Stimulated activated naive CD4-positive, alpha-beta T cell treated with Interleukin-2 at 50 U/mL for 16 hours (primary cell): Measurements from ENCODE around the gene ADORA2A.
A peak's percentile ranks its signal among the peaks of the same experiment; 100 is the strongest.

Experiments used
- DNase-seq: peaks from one replicate; lab custom pipeline; 2025; lab: John Stamatoyannopoulos, UW

Gene ADORA2A

GRCh38 chr22:24427500-24428164 is at the start of gene ADORA2A:
TSS of gene ADORA2A (plus strand) at chr22:24427599. CDS start at chr22:24433405, 5,806 bp downstream.
- peak; percentile 77 for DNase-seq

GRCh38 chr22:24379536-24379935 is 47.9 kb upstream of the ADORA2A start:
- DNase-seq, result no peak

- no peak for DNase-seq
Measured at GRCh38 chr22:24380220-24380904, 47.0 kb upstream of the ADORA2A start.

GRCh38 chr22:24380905-24381230 is 46.5 kb upstream of the ADORA2A start:
- DNase-seq, result no peak

GRCh38 chr22:24383061-24383460 is 44.3 kb upstream of the ADORA2A start:
- DNase-seq, result no peak

GRCh38 chr22:24384131-24384530 is 43.3 kb upstream of the ADORA2A start:
- no peak for DNase-seq

- DNase-seq, result no peak
Measured at GRCh38 chr22:24386937-24387471, 40.4 kb upstream of the ADORA2A start.

- DNase-seq, result no peak
Measured at GRCh38 chr22:24389680-24390079, 37.7 kb upstream of the ADORA2A start.

GRCh38 chr22:24390156-24390555 is 37.2 kb upstream of the ADORA2A start:
- no peak for DNase-seq

GRCh38 chr22:24390576-24390975 is 36.8 kb upstream of the ADORA2A start:
- no peak for DNase-seq

GRCh38 chr22:24391836-24392217 is 35.6 kb upstream of the ADORA2A start:
- DNase-seq, result no peak

GRCh38 chr22:24392218-24392931 is 35.0 kb upstream of the ADORA2A start:
- DNase-seq, result no peak

- DNase-seq, result no peak
Measured at GRCh38 chr22:24393012-24393559, 34.3 kb upstream of the ADORA2A start.

- no peak for DNase-seq
Measured at GRCh38 chr22:24393848-24394247, 33.6 kb upstream of the ADORA2A start.

GRCh38 chr22:24394254-24394653 is 33.1 kb upstream of the ADORA2A start:
- DNase-seq, result no peak

GRCh38 chr22:24398409-24398808 is 29.0 kb upstream of the ADORA2A start:
- DNase-seq, result no peak

- DNase-seq, result no peak
Measured at GRCh38 chr22:24400034-24400725, 27.2 kb upstream of the ADORA2A start.

- no peak for DNase-seq
Measured at GRCh38 chr22:24400726-24401596, 26.4 kb upstream of the ADORA2A start.

- DNase-seq, result no peak
Measured at GRCh38 chr22:24401931-24402367, 25.4 kb upstream of the ADORA2A start.

- no peak for DNase-seq
Measured at GRCh38 chr22:24402460-24403192, 24.8 kb upstream of the ADORA2A start.
